ENCODE results near the gene MXD4.
"Not testable (repeated sequence)": the region's sequence is repeated elsewhere in the genome, so short reads cannot be mapped to it uniquely, and the experiment has no call there.

Gene MXD4

DNA sequence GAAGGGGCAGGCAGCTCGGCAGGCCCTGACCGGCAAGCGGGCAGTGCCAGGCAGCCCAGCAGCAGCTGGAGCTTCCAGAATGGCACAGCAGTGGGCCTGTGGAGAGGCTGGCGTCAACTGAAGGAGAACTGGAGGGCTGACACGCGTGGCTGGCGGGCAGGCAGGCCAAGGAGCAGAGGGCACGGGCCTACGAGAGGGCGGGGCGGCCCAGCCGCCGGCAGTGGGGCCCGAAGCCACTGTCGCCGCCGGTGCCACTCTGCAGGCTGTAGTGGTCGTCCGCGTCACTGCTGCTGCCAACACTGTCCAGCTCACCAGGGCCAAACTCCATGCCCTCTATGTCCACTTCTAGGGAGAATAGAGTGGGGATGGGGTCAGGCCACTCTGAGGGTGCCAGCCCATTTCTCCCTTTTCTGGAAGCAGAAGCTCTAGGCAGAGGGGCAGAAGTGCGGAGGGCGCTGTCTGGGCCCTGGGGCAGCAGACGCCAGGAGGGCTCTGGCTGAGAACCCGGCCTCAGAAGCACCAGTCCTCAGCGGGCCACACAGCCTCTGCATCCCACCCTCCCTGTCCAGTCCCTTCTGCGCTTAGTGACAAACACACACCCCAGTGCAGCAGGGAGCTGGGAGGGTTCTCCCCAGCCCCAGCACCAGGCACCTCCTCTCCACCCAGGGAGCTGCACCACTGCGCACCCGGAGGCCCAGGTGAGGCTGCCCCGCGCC, 11.4 kb downstream of the MXD4 start:
- no peak for DNase-seq (ENCODE audit: low read depth in 2 of 2)

DNA sequence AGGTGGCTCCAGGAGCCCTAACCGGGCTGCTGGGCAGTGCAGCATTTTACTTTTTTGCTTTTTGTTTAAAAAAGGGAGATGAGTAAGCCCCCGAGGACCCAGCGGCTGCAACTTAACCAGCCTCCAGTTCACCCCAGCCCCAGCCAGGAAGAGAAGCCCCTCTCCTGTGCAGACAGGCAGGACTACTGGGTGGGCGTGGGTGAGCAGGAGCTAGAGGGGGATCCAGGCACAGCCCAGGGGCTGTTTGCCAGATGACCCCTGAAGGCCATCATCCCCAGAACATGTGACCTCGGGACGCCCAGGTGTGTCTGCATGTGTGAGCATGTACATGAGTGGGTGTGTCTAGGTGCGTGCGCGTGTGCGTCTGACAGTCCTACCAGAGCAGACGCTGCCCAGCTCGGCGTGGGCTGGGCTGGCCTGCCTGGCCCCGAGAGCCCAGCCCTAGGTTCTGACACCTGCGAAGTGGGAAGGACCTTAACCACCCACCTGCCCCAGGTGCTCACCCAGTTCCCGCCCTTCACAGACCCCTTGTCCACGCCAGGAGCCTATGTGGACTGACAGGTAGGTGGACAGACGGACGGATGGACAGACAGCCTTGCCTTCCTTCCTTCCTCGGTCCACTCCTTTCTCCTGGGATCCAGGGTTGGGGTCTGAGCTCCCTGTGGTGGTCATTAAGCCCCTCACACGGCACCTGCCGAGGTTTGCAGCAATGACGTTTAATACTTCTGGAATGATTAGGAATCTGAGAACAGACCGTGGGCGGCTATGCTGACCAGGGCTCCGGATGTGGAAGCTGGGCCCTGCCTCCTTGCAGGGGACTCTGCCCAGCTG, 12.2 kb downstream of the MXD4 start:
- no peak for DNase-seq (ENCODE audit: low read depth in 2 of 2)

GRCh38 chr4:2248821-2249261, 13.1 kb downstream of the MXD4 start:
- no peak for DNase-seq (ENCODE audit: low read depth in 2 of 2)

DNA sequence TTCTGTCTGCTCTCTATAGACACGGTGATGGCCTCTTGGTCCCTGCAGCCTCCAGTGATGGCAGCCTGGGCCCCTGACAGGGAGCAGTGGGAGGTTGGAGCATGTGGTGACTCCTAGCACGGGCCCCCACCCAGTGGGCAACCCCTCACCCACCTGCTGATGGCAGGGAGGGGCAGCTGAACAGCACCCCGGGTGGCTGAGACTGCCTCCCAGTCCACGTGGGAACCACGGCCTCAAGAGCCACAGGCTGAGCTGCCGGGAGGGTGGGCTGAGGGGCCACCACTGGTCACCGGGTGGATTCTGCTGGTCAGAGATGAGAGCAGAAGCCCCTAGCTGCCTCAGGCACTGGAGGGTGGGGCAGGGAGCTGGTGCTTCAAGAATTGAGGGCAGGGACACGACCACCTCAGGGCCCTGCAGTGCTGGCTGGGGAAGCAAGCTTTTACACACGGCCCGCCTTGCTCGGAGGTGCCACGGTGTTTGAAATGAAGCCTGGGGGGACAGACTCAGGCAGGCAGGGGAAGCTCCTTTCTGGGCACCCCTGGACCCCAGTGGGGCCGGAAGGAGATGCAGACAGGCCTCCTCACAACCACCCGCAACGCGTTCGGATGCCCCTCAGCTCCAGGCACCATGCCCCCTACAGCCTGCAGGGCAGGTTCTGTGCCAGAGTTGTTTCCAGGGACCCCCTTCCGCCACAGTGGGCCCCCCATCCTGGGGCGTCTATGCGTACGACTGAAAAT, 13.7 kb downstream of the MXD4 start:
- no peak for DNase-seq (ENCODE audit: low read depth in 2 of 2)

GRCh38 chr4:2247128-2248043, 14.5 kb downstream of the MXD4 start:
- no peak for DNase-seq (ENCODE audit: low read depth in 2 of 2)

DNA sequence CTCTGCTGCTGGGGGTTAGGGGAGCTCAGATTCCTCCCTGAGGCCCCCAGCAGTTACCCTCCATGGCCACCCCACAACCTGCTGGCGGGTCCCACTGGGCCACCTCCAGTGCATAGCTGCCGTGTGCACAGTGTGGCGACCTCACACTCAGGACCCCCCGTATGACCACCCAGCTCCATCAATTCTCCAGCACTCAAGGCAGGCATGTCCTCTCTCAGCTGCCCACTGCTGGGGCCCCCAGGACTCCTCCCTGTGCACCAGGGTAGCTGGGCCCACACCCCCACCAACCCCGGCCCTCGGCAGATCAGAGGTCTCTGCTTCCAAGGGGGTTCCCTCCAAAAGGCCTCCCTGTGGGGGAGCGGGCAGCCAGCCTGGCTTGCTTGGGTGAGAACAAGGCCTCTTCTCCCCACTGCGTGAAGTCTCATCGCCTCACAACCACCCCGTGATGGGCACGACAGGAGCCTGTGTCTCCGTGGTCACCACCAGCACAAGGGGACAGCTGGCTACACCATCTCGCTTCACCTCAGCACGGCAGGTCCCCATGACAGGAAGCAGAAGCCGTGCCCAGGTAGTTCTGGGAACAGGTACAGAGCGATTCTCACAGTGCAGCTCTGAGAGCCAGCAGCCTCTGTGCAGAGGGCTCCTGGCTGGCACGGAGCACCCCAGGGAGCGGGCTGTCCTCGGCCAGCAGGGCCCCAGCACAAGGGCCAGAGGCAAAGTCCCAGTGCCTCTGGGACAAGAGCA, 15.4 kb downstream of the MXD4 start:
- DNase-seq (ENCODE audit: low read depth in 2 of 2), result no peak

DNA sequence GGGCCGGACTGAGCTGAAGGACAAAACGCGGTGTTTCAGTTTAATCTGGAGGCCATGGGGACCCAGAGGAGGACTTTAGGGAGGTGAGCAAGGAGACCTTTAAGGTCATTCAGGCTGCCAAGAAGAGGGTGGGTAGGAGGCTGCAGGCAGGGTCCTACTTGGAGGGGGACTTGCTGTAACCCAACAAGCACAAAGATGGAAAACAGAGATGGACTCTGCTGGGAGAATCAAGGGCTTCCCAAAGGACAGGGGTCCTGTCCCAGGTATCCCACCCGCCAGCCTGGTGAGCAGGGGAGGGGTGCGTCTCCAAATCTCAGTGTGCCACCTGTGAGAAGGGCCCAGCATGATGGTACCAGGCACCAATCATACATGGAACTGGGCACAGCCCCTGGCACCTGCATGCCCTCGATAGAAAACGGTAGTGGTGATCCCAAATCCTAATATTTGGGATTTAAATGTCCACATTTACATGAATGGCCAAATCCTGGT, 16.1 kb downstream of the MXD4 start:
- no peak for DNase-seq (ENCODE audit: low read depth in 2 of 2)

GRCh38 chr4:2245057-2245786, 16.7 kb downstream of the MXD4 start:
- no peak for DNase-seq (ENCODE audit: low read depth in 2 of 2)

DNA sequence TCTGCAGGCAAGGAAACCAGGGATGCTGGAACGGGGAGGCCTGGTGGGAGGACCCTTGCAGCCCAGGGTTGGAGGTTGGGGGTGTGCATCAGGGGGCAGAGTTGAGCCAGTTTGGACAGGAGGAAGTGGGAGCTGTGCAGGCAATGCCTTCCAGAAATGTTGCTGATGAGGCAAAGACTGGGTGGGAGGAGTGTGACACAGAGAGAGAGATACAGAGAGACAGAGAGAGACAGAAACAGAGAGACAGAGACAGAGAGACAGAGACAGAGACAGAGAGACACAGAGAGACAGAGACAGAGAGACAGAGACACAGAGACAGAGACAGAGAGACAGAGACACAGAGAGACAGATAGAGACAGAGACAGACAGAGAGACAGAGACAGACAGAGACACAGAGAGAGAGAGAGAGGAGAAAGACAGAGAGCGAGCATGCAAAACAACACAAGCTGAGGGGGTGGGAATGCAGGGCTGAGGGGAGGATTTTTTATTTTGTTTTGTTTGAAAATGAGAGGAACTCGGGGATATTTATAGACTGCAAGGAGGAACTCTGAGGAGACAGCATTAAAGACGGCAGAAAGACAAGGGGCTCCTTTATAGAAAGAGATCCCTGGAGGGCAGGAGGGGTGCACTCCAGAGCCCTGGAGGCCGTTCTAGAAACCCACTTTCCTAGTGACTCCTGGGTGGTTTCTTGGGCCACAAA, 18.1 kb downstream of the MXD4 start:
- no peak for DNase-seq (ENCODE audit: low read depth in 2 of 2)

DNA sequence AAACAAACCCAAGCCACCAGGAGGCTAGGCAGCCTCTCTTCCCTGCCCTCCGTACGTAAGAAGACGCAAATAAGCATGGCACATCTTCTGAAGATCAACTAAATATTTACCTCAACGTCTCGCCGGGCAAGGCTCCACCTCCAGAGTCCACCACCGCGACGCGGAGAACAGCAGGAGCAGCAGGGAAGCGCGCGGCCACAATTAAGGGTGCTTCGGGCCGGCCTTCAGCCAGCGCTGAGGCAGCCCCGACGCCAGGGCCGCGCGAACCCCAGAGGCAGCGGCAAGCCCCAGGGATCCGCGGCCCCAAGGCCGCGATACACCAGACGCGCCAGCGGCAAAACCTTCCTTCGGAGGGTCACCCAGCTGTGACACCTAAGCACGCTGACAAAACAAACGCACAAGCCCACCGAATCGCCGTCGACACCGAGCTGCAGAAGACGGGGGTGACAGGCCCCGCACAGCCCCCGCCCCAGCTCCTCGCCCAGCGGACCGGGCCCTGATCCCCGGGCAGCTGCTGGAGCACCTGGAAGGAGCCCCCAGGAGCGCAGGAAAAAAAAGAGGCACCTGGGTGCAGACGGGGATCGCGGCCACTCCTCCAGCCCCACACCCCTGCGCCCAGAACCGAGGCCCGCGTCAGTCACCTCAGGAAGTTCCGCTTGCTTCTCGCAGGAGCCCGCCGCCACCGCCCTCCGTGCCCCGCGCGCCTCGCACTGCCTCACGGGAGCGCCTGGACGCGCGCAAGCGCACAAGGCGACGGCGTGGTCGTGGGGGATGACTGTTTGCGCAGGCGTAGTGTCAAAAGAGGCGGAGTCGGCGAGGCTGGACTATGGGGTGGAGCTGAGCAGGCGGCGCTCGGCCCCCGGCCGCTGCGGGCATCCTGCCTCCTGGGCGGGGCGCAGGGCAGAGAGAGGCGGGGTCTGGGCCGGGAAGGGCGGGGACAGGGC, 20.2 kb downstream of the MXD4 start, which contains the start of the genes HAUS3 and POLN:
HAUS3 (minus strand) TSS at position 712 of the 944 bp plus-strand sequence. CDS start 1,175 bp downstream, outside the sequence.
POLN (minus strand) TSS at position 712 of the 944 bp plus-strand sequence. CDS start 12,890 bp downstream, outside the sequence.
- peak; percentile 98 for DNase-seq (ENCODE audit: low read depth in 2 of 2)

- no peak for DNase-seq (ENCODE audit: low read depth in 2 of 2)
These were observed 20.9 kb downstream of the MXD4 start for GRCh38 chr4:2241003-2241402.

DNA sequence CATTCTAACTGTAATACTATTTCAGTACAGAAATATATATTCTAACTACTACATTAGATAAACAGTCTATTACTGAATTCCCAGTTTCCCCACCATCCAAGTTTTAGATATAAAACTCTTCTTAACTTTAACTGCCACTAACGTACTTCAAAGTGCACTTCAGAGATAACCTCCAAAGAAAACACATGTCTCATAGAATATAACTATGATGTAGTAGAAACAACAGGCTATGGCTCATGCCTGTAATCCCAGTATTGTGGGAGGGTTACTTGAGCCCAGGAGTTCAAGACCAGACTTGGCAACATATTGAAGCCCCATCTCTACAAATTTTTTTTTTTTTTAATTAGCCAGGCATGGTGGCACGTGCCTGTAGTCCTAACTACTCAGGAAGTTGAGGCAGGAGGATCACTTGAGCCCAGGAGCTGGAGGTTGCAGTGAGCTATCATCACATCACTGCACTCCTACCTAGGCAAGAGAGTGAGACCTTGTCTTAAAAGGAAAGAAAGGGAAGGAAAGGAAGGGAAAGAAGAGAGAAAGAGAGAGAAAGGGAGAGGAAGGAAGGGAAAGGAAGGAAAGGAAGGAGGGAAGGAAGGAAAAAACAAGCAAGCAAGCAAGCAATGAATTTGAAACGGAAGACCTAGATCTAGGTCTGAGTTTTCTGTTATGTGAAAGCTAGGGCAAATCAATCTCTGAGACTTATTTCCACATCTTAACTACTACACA, 24.8 kb downstream of the MXD4 start:
- DNase-seq (ENCODE audit: low read depth in 2 of 2), result no peak

DNA sequence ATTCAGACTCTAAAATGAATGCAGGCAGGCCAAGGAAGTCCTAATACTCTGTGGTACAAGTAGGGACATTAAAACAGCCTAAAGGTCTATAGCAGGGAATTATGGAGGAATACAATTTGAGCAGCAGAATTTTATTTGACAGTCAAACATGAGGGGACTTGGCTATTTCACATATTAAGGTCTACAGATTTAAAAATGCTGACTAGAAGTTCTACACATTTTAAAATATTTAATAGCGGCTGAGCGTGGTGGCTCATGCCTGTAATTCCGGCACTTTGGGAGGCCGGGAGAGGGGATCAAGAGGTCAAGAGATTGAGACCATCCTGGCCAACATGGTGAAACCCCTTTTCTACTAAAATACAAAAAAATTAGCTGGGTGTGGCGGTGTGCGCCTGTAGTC, 30.8 kb downstream of the MXD4 start:
- no peak for DNase-seq (ENCODE audit: low read depth in 2 of 2)

DNA sequence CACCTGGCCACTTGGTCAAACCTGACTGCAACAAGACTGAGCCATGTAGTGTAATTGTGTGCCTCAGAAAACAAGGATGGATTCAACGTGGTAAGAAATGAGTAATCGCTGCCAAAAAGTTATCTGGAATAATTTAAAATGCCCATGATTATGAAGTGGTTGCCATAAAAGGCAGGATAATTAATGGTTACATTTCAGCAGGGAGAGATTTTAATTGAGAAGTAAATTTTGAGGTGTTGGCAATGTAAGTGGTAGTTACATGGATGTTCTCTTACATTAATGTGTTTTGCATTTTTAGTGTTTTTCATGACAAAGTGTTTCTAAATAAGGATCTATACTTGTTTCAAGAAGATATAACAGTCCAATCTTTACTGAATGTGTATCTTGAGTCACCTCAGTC, 35.6 kb downstream of the MXD4 start:
- no peak for DNase-seq (ENCODE audit: low read depth in 2 of 2)

DNA sequence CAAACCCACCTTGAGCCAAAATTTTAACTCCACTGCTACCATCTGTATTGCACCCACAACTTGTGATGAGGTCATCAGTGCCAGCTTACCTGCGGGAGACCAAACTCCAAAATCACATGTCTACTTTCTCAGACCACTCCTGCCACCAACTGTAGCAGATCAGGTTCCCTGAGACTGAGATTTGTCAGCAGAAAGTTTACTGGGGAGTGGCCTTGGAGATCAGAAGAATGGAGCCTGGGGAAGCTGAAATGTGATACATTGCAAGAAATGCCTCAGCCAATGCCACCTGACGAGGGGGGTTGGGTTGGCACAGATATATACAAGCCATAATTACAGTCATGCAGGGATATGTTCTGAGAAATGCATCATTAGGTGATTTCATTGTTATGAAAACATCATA, 39.1 kb downstream of the MXD4 start:
- no peak for DNase-seq (ENCODE audit: low read depth in 2 of 2)

GRCh38 chr4:2221378-2221777, 40.5 kb downstream of the MXD4 start:
- not testable (repeated sequence) for DNase-seq (ENCODE audit: low read depth in 2 of 2)

- DNase-seq (ENCODE audit: low read depth in 2 of 2), result peak; percentile 55 to 66
These were observed 41.8 kb downstream of the MXD4 start for GRCh38 chr4:2220016-2220630.

Measured in stimulated activated CD8-positive, alpha-beta memory T cell treated with anti-CD3 and anti-CD28 coated beads, Interleukin-7, amount 100 ng/mL, for 4 hours (primary cell).